Mesenchymal stem cell (in vitro differentiated cells and primary cell): ENCODE data around the gene LRCOL1.

Experiments used
- DNase-seq: peaks from one replicate; pipeline ENCODE4 v3.0.0-alpha.2; 2013
- H2AFZ ChIP-seq: one replicate; pipeline ENCODE4 v1.6.1; 2013; ENCODE audit warnings: low read depth, mild to moderate bottlenecking, control low read depth, inconsistent platforms, low read length, moderate library complexity
- H2AK5ac ChIP-seq: 2 replicates; pipeline ENCODE4 v1.6.1; 2013; ENCODE audit warnings: low read length, moderate library complexity, mild to moderate bottlenecking, inconsistent platforms; ENCODE audit not compliant: severe bottlenecking
- H2BK120ac ChIP-seq: one replicate; pipeline ENCODE4 v1.6.1; 2013; ENCODE audit warnings: low read depth, mild to moderate bottlenecking, inconsistent platforms, low read length, moderate library complexity
- H2BK12ac ChIP-seq, 2 experiments: one replicate each; pipeline ENCODE4 v1.6.1; 2013; ENCODE audit warnings: inconsistent platforms in 2 of 2, low read length in 2 of 2, mild to moderate bottlenecking in 2 of 2, moderate library complexity in 2 of 2, control low read depth in 1 of 2
- H2BK15ac ChIP-seq: one replicate; pipeline ENCODE4 v1.6.1; 2013; ENCODE audit warnings: mild to moderate bottlenecking, low read depth, inconsistent platforms; ENCODE audit not compliant: poor library complexity, severe bottlenecking
- H2BK5ac ChIP-seq: 2 replicates; pipeline ENCODE4 v1.6.1; 2013; ENCODE audit warnings: low read depth, mild to moderate bottlenecking, low read length, control low read depth, inconsistent platforms; ENCODE audit not compliant: poor library complexity, severe bottlenecking
- H3K14ac ChIP-seq, 2 experiments: one replicate each; pipeline ENCODE4 v1.6.1; 2013; ENCODE audit warnings: inconsistent platforms in 2 of 2, low read length in 2 of 2, control low read depth in 1 of 2, mild to moderate bottlenecking in 1 of 2, moderate library complexity in 1 of 2
- H3K18ac ChIP-seq, 2 experiments: one replicate each; pipeline ENCODE4 v1.6.1; 2013; ENCODE audit warnings: inconsistent platforms in 2 of 2, low read length in 2 of 2, control low read depth in 1 of 2, low read depth in 1 of 2, mild to moderate bottlenecking in 1 of 2
- H3K23ac ChIP-seq, 2 experiments: one replicate each; pipeline ENCODE4 v1.6.1; 2013; ENCODE audit warnings: inconsistent platforms in 2 of 2, low read length in 2 of 2, mild to moderate bottlenecking in 2 of 2, moderate library complexity in 2 of 2, control low read depth in 1 of 2
- H3K27ac ChIP-seq: 2 replicates; pipeline ENCODE4 v1.5.1; 2013; ENCODE audit warnings: mild to moderate bottlenecking, moderate library complexity, low read length, control low read depth, inconsistent platforms; ENCODE audit not compliant: poor library complexity, severe bottlenecking
- H3K27me3 ChIP-seq, 2 experiments: 2 replicates each; pipeline versions ENCODE4 v1.6.1 to v1.7.0; 2013; ENCODE audit warnings: low read length in 2 of 2, mild to moderate bottlenecking in 2 of 2, moderate library complexity in 2 of 2, control low read depth in 1 of 2, inconsistent platforms in 1 of 2; ENCODE audit not compliant: control insufficient read depth in 1 of 2, insufficient read depth in 1 of 2
- H3K36me3 ChIP-seq, 2 experiments: 2 replicates each; pipeline versions ENCODE4 v1.6.1 to v1.7.0; 2013; ENCODE audit warnings: low read length in 2 of 2, control low read depth in 1 of 2, inconsistent platforms in 1 of 2, low read depth in 1 of 2, mild to moderate bottlenecking in 1 of 2; ENCODE audit not compliant: insufficient read depth in 2 of 2, control insufficient read depth in 1 of 2
- H3K4ac ChIP-seq, 2 experiments: one replicate each; pipeline ENCODE4 v1.6.1; 2013; ENCODE audit warnings: inconsistent platforms in 2 of 2, low read length in 2 of 2, mild to moderate bottlenecking in 2 of 2, moderate library complexity in 2 of 2, control low read depth in 1 of 2, low read depth in 1 of 2
- H3K4me1 ChIP-seq: 2 replicates; pipeline ENCODE4 v1.6.1; 2013; ENCODE audit warnings: low read depth, low read length, control low read depth; ENCODE audit not compliant: control insufficient read depth, insufficient read depth
- H3K4me2 ChIP-seq: 2 replicates; pipeline ENCODE4 v1.6.1; 2013; ENCODE audit warnings: low read length, mild to moderate bottlenecking, inconsistent platforms; ENCODE audit not compliant: poor library complexity, severe bottlenecking
- H3K4me3 ChIP-seq, 2 experiments: 2 replicates each; pipeline versions ENCODE4 v1.5.1 to v1.7.0; 2013; ENCODE audit warnings: low read length in 2 of 2, mild to moderate bottlenecking in 2 of 2, control low read depth in 1 of 2, low read depth in 1 of 2; ENCODE audit not compliant: insufficient read depth in 1 of 2
- H3K79me1 ChIP-seq: replicated peaks from 2 replicates; pipeline ENCODE4 v1.6.1; 2013; ENCODE audit warnings: mild to moderate bottlenecking, control low read depth, low read length, inconsistent platforms; ENCODE audit not compliant: poor library complexity, severe bottlenecking
- H3K9ac ChIP-seq: 2 replicates; pipeline ENCODE4 v1.7.0; 2013; ENCODE audit warnings: mild to moderate bottlenecking, low read length, moderate library complexity
- H3K9me3 ChIP-seq: 2 replicates; pipeline ENCODE4 v1.7.0; 2013; ENCODE audit warnings: mild to moderate bottlenecking, low read length; ENCODE audit not compliant: control insufficient read depth
- H4K8ac ChIP-seq: one replicate; pipeline ENCODE4 v1.6.1; 2013; ENCODE audit warnings: inconsistent platforms, mild to moderate bottlenecking, low read length, moderate library complexity
- H4K91ac ChIP-seq: one replicate; pipeline ENCODE4 v1.6.1; 2013; ENCODE audit warnings: mild to moderate bottlenecking, low read length, inconsistent platforms
- WGBS: methylation state at CpG from one replicate; pipeline ENCODE4 v1.1.7; 2013; ENCODE audit warnings: mixed read lengths; 5-methylcytosine and 5-hydroxymethylcytosine counted together

Gene LRCOL1

DNA sequence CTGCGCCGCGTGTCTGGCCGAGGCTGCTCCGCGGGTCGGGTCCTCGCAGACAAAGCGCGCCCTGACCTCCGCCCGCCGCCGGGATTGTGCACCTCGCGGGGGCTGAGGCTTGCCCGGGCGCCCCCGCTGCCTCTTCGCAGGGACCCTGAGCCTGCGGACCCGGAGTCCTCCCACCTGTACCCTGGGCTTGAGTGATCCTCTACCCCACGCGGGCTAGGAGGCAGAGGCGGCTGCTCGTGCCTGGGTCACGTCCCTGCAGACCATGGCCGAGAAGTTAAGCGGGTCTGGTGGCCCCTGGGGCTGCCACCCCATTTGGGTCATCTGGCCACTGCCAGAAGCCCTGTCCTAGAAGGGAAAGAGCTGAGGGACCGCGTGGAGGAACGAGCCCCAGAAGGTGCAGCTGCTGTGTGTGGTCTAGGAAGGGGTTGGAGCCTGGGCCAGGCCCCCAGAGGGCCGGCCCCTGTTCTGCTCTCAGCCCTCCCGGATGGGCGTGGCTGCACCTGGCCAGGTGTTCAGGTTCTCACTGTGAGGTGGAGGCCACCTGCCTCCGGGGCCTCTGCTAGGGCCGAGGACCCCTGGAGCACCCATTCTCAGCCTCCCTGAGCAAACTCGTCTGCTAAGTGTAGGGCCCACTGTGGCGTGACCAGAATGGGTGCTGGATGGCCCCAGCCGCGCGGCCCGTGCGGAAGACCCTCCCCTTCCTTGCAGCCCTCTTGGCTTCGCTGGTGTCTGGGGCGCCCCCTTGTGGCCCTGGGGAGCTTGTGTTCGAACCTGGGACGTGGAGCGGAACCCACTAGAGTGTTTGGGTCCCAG, 49.6 kb downstream of the LRCOL1 start:
- H3K4me2 ChIP-seq: peak overlapping the region; percentile 93
- peak overlapping the region in 1 of 2 experiments; percentile 1 for H2BK12ac ChIP-seq
- peak overlapping the region; percentile 74 to 76 for H3K4me3 ChIP-seq
- H3K27ac ChIP-seq: no peak overlapping the region
- H3K79me1 ChIP-seq: peaks cover 26% of the 10 kb centered on the region
- peak; percentile 68 for DNase-seq
- no peak overlapping the region for H2BK5ac ChIP-seq
- H3K36me3 ChIP-seq: peaks cover 4 to 20% of the 10 kb centered on the region in 2 experiments
- peak overlapping the region in 1 of 2 experiments; percentile 61 for H3K23ac ChIP-seq
- H4K8ac ChIP-seq: no peak overlapping the region
- no peak overlapping the region for H2AK5ac ChIP-seq
- peak overlapping the region in 1 of 2 experiments; percentile 26 for H3K14ac ChIP-seq
- H3K9ac ChIP-seq: peak overlapping the region; percentile 22
- no peak overlapping the region for H2BK15ac ChIP-seq
- peaks cover 30% of the 10 kb centered on the region for H3K4me1 ChIP-seq
- WGBS: under 1% methylated on average over 45 of the region's 49 CpGs
- H3K27me3 ChIP-seq: peaks cover 0 to 7% of the 10 kb centered on the region in 2 experiments
- peak overlapping the region in 1 of 2 experiments; percentile 35 for H3K18ac ChIP-seq
- no peak overlapping the region for H2BK120ac ChIP-seq
- H3K9me3 ChIP-seq: no peaks in the 10 kb centered on the region
- peak overlapping the region in 1 of 2 experiments; percentile 5 for H3K4ac ChIP-seq
- no peak overlapping the region for H2AFZ ChIP-seq
- H4K91ac ChIP-seq: peak overlapping the region; percentile 45

DNA sequence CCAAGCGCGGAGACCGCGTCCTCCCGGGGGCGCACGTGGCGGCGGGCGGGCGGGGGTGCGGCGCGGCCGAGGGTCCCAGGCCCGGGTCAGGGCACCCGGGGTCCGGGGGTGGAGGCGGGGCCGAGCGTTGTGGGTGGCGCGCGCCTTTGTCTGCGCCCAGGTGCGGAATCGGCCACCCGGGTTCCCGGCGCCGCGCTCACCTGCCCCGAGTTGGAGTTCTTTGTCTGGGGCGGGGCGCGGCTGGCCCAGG, 50.1 kb downstream of the LRCOL1 start:
- H2BK120ac ChIP-seq: no peak overlapping the region
- no peak overlapping the region for H4K91ac ChIP-seq
- H3K4ac ChIP-seq: no peak overlapping the region
- no peak overlapping the region for H2BK15ac ChIP-seq
- H3K36me3 ChIP-seq: peaks cover 3 to 15% of the 10 kb centered on the region in 2 experiments
- peak overlapping the region in 1 of 2 experiments; percentile 26 for H3K14ac ChIP-seq
- peak overlapping the region in 1 of 2 experiments; percentile 15 for H3K18ac ChIP-seq
- peak overlapping the region; percentile 55 for H2AFZ ChIP-seq
- under 1% methylated on average over 17 of the region's 36 CpGs for WGBS
- H3K27me3 ChIP-seq: peaks cover 0 to 7% of the 10 kb centered on the region in 2 experiments
- peak overlapping the region; percentile 32 for H3K9ac ChIP-seq
- H4K8ac ChIP-seq: no peak overlapping the region
- H3K4me2 ChIP-seq: peak overlapping the region; percentile 93
- H3K4me3 ChIP-seq: peak overlapping the region; percentile 74 to 76
- no peaks in the 10 kb centered on the region for H3K9me3 ChIP-seq
- H3K23ac ChIP-seq: peak overlapping the region in 1 of 2 experiments; percentile 61
- no peak for DNase-seq
- H3K79me1 ChIP-seq: peaks cover 25% of the 10 kb centered on the region
- no peak overlapping the region for H2AK5ac ChIP-seq
- H2BK12ac ChIP-seq: no peak overlapping the region
- H2BK5ac ChIP-seq: no peak overlapping the region
- no peak overlapping the region for H3K27ac ChIP-seq
- H3K4me1 ChIP-seq: peaks cover 30% of the 10 kb centered on the region

DNA sequence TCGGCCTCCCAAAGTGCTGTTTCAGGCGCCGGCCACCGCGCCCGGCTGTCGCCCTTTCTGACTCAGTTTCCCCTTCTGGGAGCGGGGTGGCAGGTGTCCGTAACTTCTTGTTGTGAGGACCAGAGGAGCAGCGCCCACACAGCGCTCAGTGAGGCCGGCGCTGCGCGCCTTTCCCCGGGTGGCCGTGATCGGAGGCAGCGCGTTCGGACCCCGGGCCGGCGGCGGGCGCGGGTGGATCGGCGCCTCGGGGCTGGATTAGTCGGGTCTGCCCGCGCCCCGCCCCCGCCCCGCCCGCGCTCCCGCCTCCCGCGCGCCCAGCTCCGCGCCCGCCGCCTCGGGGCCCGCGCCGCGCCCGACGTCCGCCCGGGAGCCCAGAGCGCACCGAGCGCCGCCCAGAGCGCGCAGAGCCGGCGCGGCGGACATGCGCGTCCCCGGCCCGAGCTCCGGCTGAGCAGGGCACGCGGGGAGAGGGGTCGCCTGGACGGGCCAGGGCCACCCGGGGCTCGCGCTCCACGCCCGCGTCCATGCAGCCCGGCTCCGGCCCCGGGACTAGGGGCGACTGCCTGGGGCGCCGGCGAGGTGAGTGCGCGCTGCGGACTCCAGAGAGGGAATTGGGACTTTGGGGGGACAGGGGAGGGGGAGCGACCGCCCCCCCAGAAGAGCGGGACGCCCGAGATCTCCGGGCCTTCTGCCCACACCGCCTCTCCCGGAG, 50.6 kb downstream of the LRCOL1 start:
- Histone ChIP-seq H2BK15ac (no peak overlapping the region), H3K9me3 (no peaks in the 10 kb centered on the region), H2BK5ac (no peak overlapping the region), H3K9ac (peak overlapping the region; percentile 68), H3K4me3 (peak overlapping the region; percentile 74 to 76), H2AFZ (peak overlapping the region; percentile 89), H3K14ac (no peak overlapping the region), H2BK120ac (no peak overlapping the region), H4K8ac (peak overlapping the region; percentile 76), H3K4me2 (peak overlapping the region; percentile 95), H2AK5ac (no peak overlapping the region), H2BK12ac (no peak overlapping the region), H3K36me3 (peaks cover 0 to 16% of the 10 kb centered on the region in 2 experiments), H3K18ac (peak overlapping the region in 1 of 2 experiments; percentile 64), H3K23ac (peak overlapping the region; percentile 5 to 80), H3K79me1 (peaks cover 23% of the 10 kb centered on the region), H3K27me3 (peaks cover 0 to 7% of the 10 kb centered on the region in 2 experiments), H3K4me1 (peaks cover 32% of the 10 kb centered on the region), H3K27ac (no peak overlapping the region), H3K4ac (peak overlapping the region in 1 of 2 experiments; percentile 37), H4K91ac (no peak overlapping the region)
- DNase-seq: peak; percentile 38
- 2% methylated on average over 45 of the region's 98 CpGs for WGBS
